IMR-90 (cell line): ENCODE measurements around the gene EHD4. TPM values are rescaled to one million over a fixed set of nuclear protein-coding genes. Genes with fewer than 3 reads are reported as not detected.

Source experiments
- ATAC-seq: fragments of 200-7000 bp; cut with Tn5 transposase; 2 replicates; pipeline ENCODE4 v1.9.1; 2020; ENCODE audit warnings: low read depth, mild to moderate bottlenecking, moderate library complexity
- BruUV-seq: library from RNA; stranded (reverse); fragments of 400-500 nt; replicated peaks from 2 replicates; lab custom pipeline; 2021; lab: Mats Ljungman, UMichigan
- CTCF ChIA-PET: fragments of 300-600 bp; formaldehyde crosslinking; extraction: SDS; loops from one replicate; lab custom pipeline; 2021; ENCODE audit warnings: antibody characterized with exemption; lab: Yijun Ruan, JAX
- POLR2A ChIA-PET: fragments of 300-600 bp; sonication (Branson Sonifier 250); formaldehyde crosslinking; loops from one replicate; lab custom pipeline; 2022; ENCODE audit warnings: antibody characterized with exemption; ENCODE audit not compliant: unreplicated experiment; lab: Charles Lee
- DNase-seq: peaks from one replicate; pipeline ENCODE4 v3.0.0; 2013
- H2AFZ ChIP-seq: replicated peaks from 2 replicates; pipeline ENCODE3; 2013; ENCODE audit warnings: low read length, mild to moderate bottlenecking; ENCODE audit not compliant: poor library complexity
- H2AK5ac ChIP-seq: 2 replicates; pipeline ENCODE4 v1.6.1; 2013; ENCODE audit warnings: low read depth, low read length, inconsistent platforms
- H2AK9ac ChIP-seq: replicated peaks from 2 replicates; pipeline ENCODE3; 2013; ENCODE audit warnings: mild to moderate bottlenecking, low read depth, low read length, moderate library complexity; ENCODE audit not compliant: poor library complexity
- H2BK120ac ChIP-seq: 2 replicates; pipeline ENCODE4 v1.6.1; 2013; ENCODE audit warnings: low read depth, low read length, inconsistent platforms
- H2BK15ac ChIP-seq: 3 replicates; pipeline ENCODE4 v1.6.1; 2013; ENCODE audit warnings: low read depth, low read length, inconsistent platforms
- H2BK20ac ChIP-seq: 2 replicates; pipeline ENCODE4 v1.6.1; 2013; ENCODE audit warnings: low read depth, mild to moderate bottlenecking, inconsistent platforms, low read length, moderate library complexity
- H2BK5ac ChIP-seq: 2 replicates; pipeline ENCODE4 v1.6.1; 2013; ENCODE audit warnings: mild to moderate bottlenecking, low read depth, low read length, inconsistent platforms; ENCODE audit not compliant: poor library complexity, severe bottlenecking
- H3K14ac ChIP-seq: replicated peaks from 2 replicates; pipeline ENCODE4 v1.6.1; 2013; ENCODE audit warnings: low read depth, low read length, inconsistent platforms
- H3K18ac ChIP-seq: 2 replicates; pipeline ENCODE4 v1.6.1; 2013; ENCODE audit warnings: low read depth, low read length, control low read depth
- H3K23ac ChIP-seq: 2 replicates; pipeline ENCODE4 v1.6.1; 2013; ENCODE audit warnings: low read depth, low read length, inconsistent platforms
- H3K27ac ChIP-seq: 2 replicates; pipeline ENCODE4 v1.5.1; 2013; ENCODE audit warnings: mild to moderate bottlenecking, control low read depth, low read length; ENCODE audit not compliant: insufficient read depth
- H3K27me3 ChIP-seq: 2 replicates; pipeline ENCODE4 v1.6.1; 2013; ENCODE audit warnings: low read length; ENCODE audit not compliant: control insufficient read depth, insufficient read depth
- H3K36me3 ChIP-seq: 2 replicates; pipeline ENCODE4 v1.6.1; 2013; ENCODE audit warnings: low read length, mixed read lengths; ENCODE audit not compliant: control insufficient read depth, insufficient read depth
- H3K4ac ChIP-seq: 2 replicates; pipeline ENCODE4 v1.6.1; 2013; ENCODE audit warnings: low read depth, low read length, inconsistent platforms
- H3K4me1 ChIP-seq: 2 replicates; pipeline ENCODE4 v1.6.1; 2013; ENCODE audit warnings: low read length, mixed read lengths; ENCODE audit not compliant: control insufficient read depth, insufficient read depth
- H3K4me2 ChIP-seq: 2 replicates; pipeline ENCODE4 v1.6.1; 2013; ENCODE audit warnings: low read depth, mild to moderate bottlenecking, control low read depth, low read length, moderate library complexity
- H3K4me3 ChIP-seq: 2 replicates; pipeline ENCODE4 v1.5.1; 2013; ENCODE audit warnings: low read depth, mild to moderate bottlenecking, control low read depth, low read length, moderate library complexity; ENCODE audit not compliant: insufficient read depth
- H3K56ac ChIP-seq: 2 replicates; pipeline ENCODE4 v1.6.1; 2013; ENCODE audit warnings: low read length, inconsistent platforms; ENCODE audit not compliant: insufficient read depth; ENCODE audit errors: extremely low read depth
- H3K79me1 ChIP-seq, 2 experiments: 2 replicates each; pipeline ENCODE4 v1.6.1; 2013; ENCODE audit warnings: low read length in 2 of 2, inconsistent platforms in 1 of 2, low read depth in 1 of 2
- H3K9ac ChIP-seq: 2 replicates; pipeline ENCODE4 v1.6.1; 2013; ENCODE audit warnings: low read depth, low read length, control low read depth
- H3K9me1 ChIP-seq: 2 replicates; pipeline ENCODE4 v1.6.1; 2013; ENCODE audit warnings: low read length, inconsistent platforms; ENCODE audit not compliant: insufficient read depth
- H3K9me3 ChIP-seq: 2 replicates; pipeline ENCODE4 v1.6.1; 2013; ENCODE audit warnings: low read length; ENCODE audit not compliant: control insufficient read depth, insufficient read depth
- H4K20me1 ChIP-seq: 2 replicates; pipeline ENCODE4 v1.6.1; 2013; ENCODE audit warnings: low read length, inconsistent platforms; ENCODE audit not compliant: insufficient read depth
- H4K5ac ChIP-seq: 2 replicates; pipeline ENCODE4 v1.6.1; 2013; ENCODE audit warnings: mild to moderate bottlenecking, low read depth, low read length, control low read depth
- H4K8ac ChIP-seq, 2 experiments: 2 replicates each; pipeline ENCODE4 v1.6.1; 2013; ENCODE audit warnings: low read depth in 2 of 2, low read length in 2 of 2, control low read depth in 1 of 2, inconsistent platforms in 1 of 2
- H4K91ac ChIP-seq: 2 replicates; pipeline ENCODE4 v1.6.1; 2013; ENCODE audit warnings: low read depth, low read length, inconsistent platforms; ENCODE audit not compliant: insufficient read depth
- BHLHE40 ChIP-seq: fragments of 150-350 bp; IDR thresholded peaks from 2 replicates; pipeline ENCODE4 v1.6.1; 2016; ENCODE audit warnings: mild to moderate bottlenecking, low read depth, low read length
- CEBPB ChIP-seq: IDR thresholded peaks from 2 replicates; pipeline ENCODE4 v1.6.1; 2012; ENCODE audit warnings: low read depth, low read length, improper control_type of control experiment
- CHD1 ChIP-seq: IDR thresholded peaks from 2 replicates; pipeline ENCODE4 v1.6.1; 2012; ENCODE audit warnings: low read depth, low read length, improper control_type of control experiment
- CTCF ChIP-seq: conservative IDR thresholded peaks from 2 replicates; pipeline ENCODE4 v1.5.1; 2012; ENCODE audit warnings: mild to moderate bottlenecking, low read depth, low read length, improper control_type of control experiment
- ELK1 ChIP-seq: fragments of 150-350 bp; IDR thresholded peaks from 2 replicates; pipeline ENCODE4 v1.6.1; 2016; ENCODE audit warnings: low read depth, mild to moderate bottlenecking, low read length, moderate library complexity, borderline replicate concordance
- FOS ChIP-seq: fragments of 150-350 bp; IDR thresholded peaks from 2 replicates; pipeline ENCODE4 v1.6.1; 2016; ENCODE audit warnings: low read depth, low read length
- MAFK ChIP-seq: IDR thresholded peaks from 2 replicates; pipeline ENCODE4 v1.6.1; 2012; ENCODE audit warnings: low read depth, low read length, improper control_type of control experiment
- MXI1 ChIP-seq: IDR thresholded peaks from 2 replicates; pipeline ENCODE4 v1.6.1; 2012; ENCODE audit warnings: low read depth, mild to moderate bottlenecking, low read length, moderate library complexity, borderline replicate concordance
- NFE2L2 ChIP-seq: fragments of 150-350 bp; IDR thresholded peaks from 2 replicates; pipeline ENCODE4 v1.6.1; 2016; ENCODE audit warnings: low read depth, mild to moderate bottlenecking, low read length
- POLR2A ChIP-seq: IDR thresholded peaks from 2 replicates; pipeline ENCODE4 v1.6.1; 2012; ENCODE audit warnings: mild to moderate bottlenecking, low read depth, low read length
- RAD21 ChIP-seq: IDR thresholded peaks from 2 replicates; pipeline ENCODE4 v1.6.1; 2012; ENCODE audit warnings: low read length, improper control_type of control experiment
- RFX5 ChIP-seq: IDR thresholded peaks from 2 replicates; pipeline ENCODE4 v1.8.0; 2012; ENCODE audit warnings: low read depth, mild to moderate bottlenecking, low read length, moderate library complexity
- SMC3 ChIP-seq: fragments of 150-350 bp; IDR thresholded peaks from 2 replicates; pipeline ENCODE4 v1.6.1; 2016; ENCODE audit warnings: low read depth, mild to moderate bottlenecking, antibody characterized with exemption, low read length, moderate library complexity
- USF2 ChIP-seq: fragments of 150-350 bp; IDR thresholded peaks from 2 replicates; pipeline ENCODE4 v1.6.1; 2017; ENCODE audit warnings: mild to moderate bottlenecking, antibody characterized with exemption, low read length, low read depth
- WGBS, 2 experiments: methylation state at CpG; one replicate each; pipeline versions ENCODE4 v1.1.5 to v1.1.7; 2013; ENCODE audit warnings: missing lambda C conversion rate in 2 of 2; ENCODE audit not compliant: insufficient read length in 1 of 2; ENCODE audit errors: extremely low coverage in 2 of 2; 5-methylcytosine and 5-hydroxymethylcytosine counted together
- dilution Hi-C: fragments of 300-500 bp; cut with HindIII; formaldehyde crosslinking; loops from one replicate; pipeline ENCODE4 v1.14.3; 2018; ENCODE audit warnings: low sequenced_read_pairs; ENCODE audit not compliant: unreplicated experiment
- in situ Hi-C: fragments of 300-500 bp; cut with MboI; formaldehyde crosslinking; loops from 3 replicates; pipeline ENCODE4 v1.14.3; 2019; ENCODE audit warnings: low sequenced_read_pairs, inconsistent platforms, mixed read lengths
- intact Hi-C: fragments of 100-400 bp; cut with micrococcal nuclease; formaldehyde crosslinking; loops from 2 replicates; pipeline ENCODE4 v1.10.0; 2022
- polyA plus RNA-seq, 3 experiments: library from polyadenylated mRNA; depleted of rRNA; stranded (reverse); fragments of >200 nt; gene quantifications; 2 replicates each; pipeline ENCODE4 v1.2.3, GENCODE V29; 2012; ENCODE audit warnings: low replicate concordance in 1 of 3
- total RNA-seq: library from RNA; depleted of rRNA; stranded (reverse); fragments of >200 nt; gene quantifications from 2 replicates; pipeline ENCODE4 v1.2.3, GENCODE V29; 2012

The EHD4 gene
- total and polyA plus RNA-seq, 2 of the 4 experiments (the other 2 are of a cell fraction) = 21.0 to 29.0 TPM

GRCh38 chr15:41873711-41874110 is 98.6 kb downstream of the EHD4 start:
- Histone ChIP-seq H4K20me1 (peaks cover 3% of the 10 kb centered on the region; the same call in 1 of the 2 replicates), H3K79me1 (no peaks in the 10 kb centered on the region), H2AFZ (no peak overlapping the region), H3K9me1 (0 out of 2 replicates have a peak, but pooled peaks cover 2% of the 10 kb centered on the region), H2BK120ac (no peak overlapping the region), H3K4me2 (no peak overlapping the region), H3K27me3 (peaks cover 21% of the 10 kb centered on the region; the same call in 1 of the 2 replicates), H4K8ac (no peak overlapping the region), H2AK5ac (no peak overlapping the region), H2BK20ac (no peak overlapping the region), H3K9me3 (no peaks in the 10 kb centered on the region), H3K23ac (no peak overlapping the region), H2BK5ac (no peak overlapping the region), H3K4ac (no peak overlapping the region), H4K91ac (no peak overlapping the region), H3K14ac (no peak overlapping the region), H2AK9ac (no peak overlapping the region), H3K56ac (no peak overlapping the region), H3K27ac (no peak overlapping the region), H3K18ac (no peak overlapping the region), H2BK15ac (no peak overlapping the region), H3K4me3 (no peak overlapping the region), H4K5ac (no peak overlapping the region), H3K4me1 (peaks cover 2% of the 10 kb centered on the region; the same call in 1 of the 2 replicates), H3K36me3 (no peaks in the 10 kb centered on the region), H3K9ac (no peak overlapping the region)
- CTCF ChIA-PET = no interaction called here
- dilution Hi-C loops = no loop called here
- DNase-seq = no peak
- TF ChIP-seq RAD21 (no peak), POLR2A (no peak), RFX5 (no peak), CHD1 (no peak), FOS (no peak), MAFK (no peak), ELK1 (no peak), BHLHE40 (no peak), CTCF (no peak), MXI1 (no peak), NFE2L2 (no peak), CEBPB (no peak), USF2 (no peak), SMC3 (no peak)
- POLR2A ChIA-PET = no interaction called here
- intact Hi-C loops = no loop called here
- in situ Hi-C loops = no loop called here
- ATAC-seq = no peak
- BruUV-seq = no TSS peak
- WGBS, 2 experiments = 89% methylated on average over 7 of the region's 8 CpGs; no CpG with 5 or more reads in 1 of the 2 experiments
